SK-N-SH (cell line): Measurements from ENCODE around the gene ITPRID2. TPM values are rescaled to one million over a fixed set of nuclear protein-coding genes. Genes with fewer than 3 reads are reported as not detected.

Experiments used
- CTCF ChIA-PET: fragments of 300-600, 350-600 bp; formaldehyde crosslinking; extraction: SDS; loops from one replicate; lab custom pipeline; 2021; lab: Yijun Ruan, JAX
- POLR2A ChIA-PET: fragments of 350-600 bp; sonication (Branson Sonifier 250); formaldehyde crosslinking; extraction: SDS; loops from one replicate; lab custom pipeline; 2020; ENCODE audit warnings: antibody characterized with exemption, inconsistent platforms; lab: Yijun Ruan, JAX
- DNase-seq: peaks from one replicate; pipeline ENCODE4 v3.0.0; 2012
- H2AFZ ChIP-seq: fragments of 200-600 bp; sonication (generic); 2 replicates; pipeline ENCODE4 v1.8.1; 2016; ENCODE audit warnings: antibody characterized with exemption, mild to moderate bottlenecking, low read depth
- H3F3A ChIP-seq: fragments of 200-600 bp; sonication (generic); replicated peaks from 2 replicates; pipeline ENCODE3; 2016; ENCODE audit warnings: antibody characterized with exemption, mild to moderate bottlenecking; ENCODE audit not compliant: insufficient read depth
- H3K27ac ChIP-seq, 2 experiments: fragments of 200-500 bp in 1 of 2; fragments of 200-600 bp in 1 of 2; sonication (Bioruptor generic) in 1 of 2; sonication (generic), shearing (Covaris generic) in 1 of 2; 2 replicates each; pipeline versions ENCODE4 v1.5.1 to v1.6.1; 2014 to 2016; ENCODE audit warnings: low read depth in 2 of 2, inconsistent platforms in 1 of 2, low read length in 1 of 2, mild to moderate bottlenecking in 1 of 2, mixed read lengths in 1 of 2
- H3K27me3 ChIP-seq: fragments of 200-600 bp; sonication (generic), shearing (Covaris generic); 2 replicates; pipeline ENCODE4 v1.6.1; 2016; ENCODE audit warnings: mixed run types; ENCODE audit not compliant: insufficient read depth
- H3K36me3 ChIP-seq, 2 experiments: fragments of 200-500 bp in 1 of 2; fragments of 200-600 bp in 1 of 2; sonication (Bioruptor generic) in 1 of 2; sonication (generic) in 1 of 2; replicated peaks in 1 of 2; 2 replicates each; pipeline versions ENCODE3 to v1.5.1; 2014 to 2016; ENCODE audit warnings: low read length in 1 of 2, mild to moderate bottlenecking in 1 of 2; ENCODE audit not compliant: insufficient read depth in 2 of 2, control insufficient read depth in 1 of 2
- H3K4me1 ChIP-seq, 2 experiments: fragments of 200-500 bp in 1 of 2; fragments of 200-600 bp in 1 of 2; sonication (Bioruptor generic) in 1 of 2; sonication (generic), shearing (Covaris generic) in 1 of 2; 2 replicates each; pipeline versions ENCODE4 v1.5.1 to v1.6.1; 2014 to 2016; ENCODE audit warnings: low read depth in 1 of 2, low read length in 1 of 2, mixed run types in 1 of 2; ENCODE audit not compliant: insufficient read depth in 2 of 2, control insufficient read depth in 1 of 2
- H3K4me2 ChIP-seq: fragments of 200-600 bp; sonication (generic), shearing (Covaris generic); 2 replicates; pipeline ENCODE4 v1.6.1; 2017; ENCODE audit warnings: mixed run types
- H3K4me3 ChIP-seq, 2 experiments: fragments of 200-500 bp in 1 of 2; fragments of 200-600 bp in 1 of 2; sonication (Bioruptor generic) in 1 of 2; sonication (generic), shearing (Covaris generic) in 1 of 2; 2 replicates each; pipeline versions ENCODE4 v1.5.1 to v1.8.1; 2014 to 2016; ENCODE audit warnings: low read depth in 2 of 2, inconsistent platforms in 1 of 2, low read length in 1 of 2, mild to moderate bottlenecking in 1 of 2, mixed read lengths in 1 of 2, moderate library complexity in 1 of 2
- H3K79me2 ChIP-seq: fragments of 200-600 bp; sonication (generic); 2 replicates; pipeline ENCODE4 v1.8.1; 2017; ENCODE audit warnings: mild to moderate bottlenecking; ENCODE audit not compliant: insufficient read depth
- H3K9ac ChIP-seq: fragments of 200-600 bp; sonication (generic); 2 replicates; pipeline ENCODE4 v1.6.1; 2017; ENCODE audit warnings: mixed run types
- H3K9me2 ChIP-seq: fragments of 200-600 bp; sonication (generic); 2 replicates; pipeline ENCODE4 v1.6.1; 2017; ENCODE audit warnings: mixed run types
- H3K9me3 ChIP-seq: fragments of 200-600 bp; sonication (generic); 2 replicates; pipeline ENCODE4 v1.6.1; 2017; ENCODE audit warnings: mixed run types, mild to moderate bottlenecking, moderate library complexity
- H4K20me1 ChIP-seq: fragments of 200-600 bp; sonication (generic); 2 replicates; pipeline ENCODE4 v1.6.1; 2017; ENCODE audit warnings: mild to moderate bottlenecking, mixed run types; ENCODE audit not compliant: insufficient read depth
- CHD2 ChIP-seq: fragments of 150-350 bp; IDR thresholded peaks from 2 replicates; pipeline ENCODE4 v1.6.1; 2018; ENCODE audit warnings: low read length; ENCODE audit not compliant: partially characterized antibody
- ELF1 ChIP-seq: IDR thresholded peaks from 2 replicates; pipeline ENCODE4 v1.4.0; 2012
- EP300 ChIP-seq, 2 experiments: IDR thresholded peaks; 2 replicates each; pipeline versions ENCODE4 v1.4.0 to v1.6.1; 2012; ENCODE audit warnings: borderline replicate concordance in 1 of 2, low read depth in 1 of 2, low read length in 1 of 2
- FOSL2 ChIP-seq: IDR thresholded peaks from 2 replicates; pipeline ENCODE4 v1.4.0; 2012; ENCODE audit warnings: low read depth, mild to moderate bottlenecking, moderate library complexity, borderline replicate concordance
- FOXM1 ChIP-seq: IDR thresholded peaks from 2 replicates; pipeline ENCODE4 v1.4.0; 2012; ENCODE audit warnings: low read depth, mild to moderate bottlenecking
- GABPA ChIP-seq: IDR thresholded peaks from 2 replicates; pipeline ENCODE4 v1.4.0; 2012; ENCODE audit warnings: low read depth, mild to moderate bottlenecking
- GATA2 ChIP-seq: sonication (generic); formaldehyde crosslinking; IDR thresholded peaks from 2 replicates; pipeline ENCODE4 v1.5.0; 2020; ENCODE audit warnings: mild to moderate bottlenecking, missing genetic modification reagents
- JUND ChIP-seq: IDR thresholded peaks from 2 replicates; pipeline ENCODE4 v1.4.0; 2012
- MAX ChIP-seq: IDR thresholded peaks from 2 replicates; pipeline ENCODE4 v1.4.0; 2012; ENCODE audit warnings: low read depth
- MEF2A ChIP-seq: IDR thresholded peaks from 2 replicates; pipeline ENCODE4 v1.4.0; 2012; ENCODE audit warnings: low read depth, borderline replicate concordance
- MXI1 ChIP-seq: IDR thresholded peaks from 2 replicates; pipeline ENCODE4 v1.6.1; 2012; ENCODE audit warnings: mild to moderate bottlenecking, low read depth, low read length, improper control_type of control experiment
- NRF1 ChIP-seq: IDR thresholded peaks from 2 replicates; pipeline ENCODE4 v1.6.1; 2012; ENCODE audit warnings: low read depth, mild to moderate bottlenecking, low read length
- REST ChIP-seq: IDR thresholded peaks from 2 replicates; pipeline ENCODE4 v1.6.1; 2012; ENCODE audit warnings: mild to moderate bottlenecking, low read depth, low read length, moderate library complexity
- RFX5 ChIP-seq: IDR thresholded peaks from 2 replicates; pipeline ENCODE4 v1.6.1; 2012; ENCODE audit warnings: mild to moderate bottlenecking, improper control_type of control experiment, low read length
- SIN3A ChIP-seq: IDR thresholded peaks from 2 replicates; pipeline ENCODE4 v1.6.1; 2012; ENCODE audit warnings: low read depth, mild to moderate bottlenecking, low read length, moderate library complexity, borderline replicate concordance
- TAF1 ChIP-seq: IDR thresholded peaks from 2 replicates; pipeline ENCODE4 v1.6.1; 2012; ENCODE audit warnings: low read depth, mild to moderate bottlenecking, low read length, moderate library complexity, borderline replicate concordance
- polyA plus RNA-seq, 3 experiments: library from polyadenylated mRNA; depleted of rRNA; stranded (reverse); fragments of >200 nt; gene quantifications; 2 replicates each; pipeline ENCODE4 v1.2.3, GENCODE V29; 2012
- TF ChIP-seq, protein P1 (sequence below): IDR thresholded peaks from 2 replicates; pipeline ENCODE4 v1.4.0; 2012; ENCODE audit warnings: low read depth, borderline replicate concordance

Gene ITPRID2
- polyA plus RNA-seq, 1 of the 3 experiments (the other 2 are of a cell fraction), result 41.9 TPM

DNA sequence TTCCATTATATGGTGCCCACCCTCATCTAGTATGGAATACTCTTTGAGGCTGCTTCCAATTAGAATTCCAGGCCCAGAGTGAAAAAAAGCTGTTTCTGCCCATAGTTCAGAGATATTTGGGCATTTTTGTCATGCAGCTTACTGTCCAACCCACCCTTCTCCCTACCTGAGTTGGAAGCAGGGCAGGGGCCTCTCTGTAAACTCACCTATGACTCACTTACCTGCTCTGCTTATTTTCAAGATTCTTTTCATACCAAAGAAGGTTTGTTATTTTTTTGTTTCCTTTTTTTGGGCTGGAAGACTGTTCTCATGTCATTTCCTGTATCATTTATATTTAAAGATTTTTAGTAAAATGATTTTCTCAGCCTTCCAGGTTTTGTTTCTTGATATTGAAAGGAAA, 55.7 kb downstream of the ITPRID2 start:
- H3K27me3 ChIP-seq, result no peaks in the 10 kb centered on the region
- CTCF ChIA-PET, result no interaction called here

More for the DNA sequence above, 55.7 kb downstream of the ITPRID2 start:
- H3K9ac ChIP-seq, result no peak overlapping the region
- no peak overlapping the region for H3K27ac ChIP-seq
- no peak overlapping the region for H3K4me3 ChIP-seq
- no peaks in the 10 kb centered on the region for H3K9me3 ChIP-seq
- H3K4me1 ChIP-seq, result no peaks in the 10 kb centered on the region
- POLR2A ChIA-PET, result no interaction called here
- TF ChIP-seq GATA2 (no peak), REST (no peak), FOXM1 (no peak), MEF2A (no peak), EP300 (IDR thresholded peaks at IDR 0.05; ENCODE audit: borderline replicate concordance in 1 of 2, low read depth in 1 of 2, low read length in 1 of 2) (no peak), RFX5 (no peak), TAF1 (no peak), SIN3A (no peak), MXI1 (no peak), MAX (no peak), CHD2 (no peak), FOSL2 (no peak), GABPA (no peak), NRF1 (no peak), JUND (no peak), ELF1 (no peak)
- TF ChIP-seq, protein P1, sequence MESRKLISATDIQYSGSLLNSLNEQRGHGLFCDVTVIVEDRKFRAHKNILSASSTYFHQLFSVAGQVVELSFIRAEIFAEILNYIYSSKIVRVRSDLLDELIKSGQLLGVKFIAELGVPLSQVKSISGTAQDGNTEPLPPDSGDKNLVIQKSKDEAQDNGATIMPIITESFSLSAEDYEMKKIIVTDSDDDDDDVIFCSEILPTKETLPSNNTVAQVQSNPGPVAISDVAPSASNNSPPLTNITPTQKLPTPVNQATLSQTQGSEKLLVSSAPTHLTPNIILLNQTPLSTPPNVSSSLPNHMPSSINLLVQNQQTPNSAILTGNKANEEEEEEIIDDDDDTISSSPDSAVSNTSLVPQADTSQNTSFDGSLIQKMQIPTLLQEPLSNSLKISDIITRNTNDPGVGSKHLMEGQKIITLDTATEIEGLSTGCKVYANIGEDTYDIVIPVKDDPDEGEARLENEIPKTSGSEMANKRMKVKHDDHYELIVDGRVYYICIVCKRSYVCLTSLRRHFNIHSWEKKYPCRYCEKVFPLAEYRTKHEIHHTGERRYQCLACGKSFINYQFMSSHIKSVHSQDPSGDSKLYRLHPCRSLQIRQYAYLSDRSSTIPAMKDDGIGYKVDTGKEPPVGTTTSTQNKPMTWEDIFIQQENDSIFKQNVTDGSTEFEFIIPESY, result no peak
- H3K4me2 ChIP-seq, result no peak overlapping the region
- H4K20me1 ChIP-seq, result no peaks in the 10 kb centered on the region
- DNase-seq, result no peak
- no peak overlapping the region for H2AFZ ChIP-seq
- no peaks in the 10 kb centered on the region for H3K79me2 ChIP-seq
- no peaks in the 10 kb centered on the region for H3K9me2 ChIP-seq
- no peaks in the 10 kb centered on the region for H3K36me3 ChIP-seq
- peaks cover 2% of the 10 kb centered on the region for H3F3A ChIP-seq
